ENCODE data around the gene RPL38.
A peak's percentile ranks its signal among the peaks of the same experiment; 100 is the strongest.

Gene RPL38

DNA sequence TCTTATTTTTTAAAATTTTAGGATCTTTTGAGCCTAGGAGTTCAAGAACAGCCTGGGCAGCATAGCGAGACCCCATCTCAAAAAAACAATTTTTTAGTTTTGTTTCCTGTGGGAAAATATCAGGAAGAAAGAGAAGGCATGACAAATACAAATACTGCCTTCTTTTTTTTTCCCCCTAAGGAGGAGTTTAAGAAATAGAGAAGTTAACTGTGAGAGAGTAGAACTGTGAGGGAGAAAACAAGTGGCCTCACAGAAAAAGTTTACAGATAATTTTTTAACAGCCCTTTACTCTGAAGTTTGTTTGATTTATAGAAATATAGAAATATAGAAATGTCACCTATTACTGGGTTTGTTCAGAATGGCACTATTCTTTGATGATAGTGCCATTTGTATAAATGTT, 31.0 kb downstream of the RPL38 start:
- no peak overlapping the region for H3K4me3 Mint-ChIP-seq
- DNase-seq (ENCODE audit: low spot score), result no peak
- H3K4me1 Mint-ChIP-seq (ENCODE audit: low read depth), result no peaks in the 10 kb centered on the region
- H3K36me3 Mint-ChIP-seq (ENCODE audit: low read depth), result peaks cover 5% of the 10 kb centered on the region
- H3K9me3 Mint-ChIP-seq, result no peaks in the 10 kb centered on the region
- no peaks in the 10 kb centered on the region for H3K27me3 Mint-ChIP-seq (ENCODE audit: low read depth)
- H3K27ac Mint-ChIP-seq, result no peak overlapping the region

DNA sequence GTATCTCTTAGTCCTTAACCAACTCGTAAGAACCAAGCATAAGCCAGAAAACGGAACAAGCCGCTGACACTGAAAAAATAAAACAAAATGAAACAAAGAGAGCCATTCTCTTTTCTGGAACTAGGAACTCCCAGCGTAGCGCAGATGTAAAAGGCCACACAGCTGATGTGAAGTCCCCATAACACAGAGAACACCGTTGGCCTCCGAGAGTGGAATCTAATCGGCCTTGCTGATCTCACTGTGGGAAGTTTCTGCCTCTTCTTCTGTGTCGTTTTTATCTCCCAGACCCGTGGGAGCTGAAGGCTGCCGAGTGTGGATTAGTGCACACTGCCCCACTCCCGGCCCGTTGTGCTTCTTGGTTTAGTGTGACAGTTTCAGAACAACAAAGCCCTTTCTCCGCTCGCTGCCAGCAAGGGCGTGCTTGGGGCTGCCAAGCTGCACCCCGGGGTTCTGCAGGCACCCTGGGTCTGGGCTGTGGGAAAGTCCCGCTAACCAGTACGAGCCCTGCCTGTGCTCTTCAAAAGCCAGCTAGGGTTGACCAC, 31.6 kb downstream of the RPL38 start:
- no peak overlapping the region for H3K4me3 Mint-ChIP-seq
- DNase-seq (ENCODE audit: low spot score), result no peak
- no peak overlapping the region for H3K27ac Mint-ChIP-seq
- no peaks in the 10 kb centered on the region for H3K4me1 Mint-ChIP-seq (ENCODE audit: low read depth)
- H3K9me3 Mint-ChIP-seq, result no peaks in the 10 kb centered on the region
- H3K27me3 Mint-ChIP-seq (ENCODE audit: low read depth), result no peaks in the 10 kb centered on the region
- H3K36me3 Mint-ChIP-seq (ENCODE audit: low read depth), result peaks cover 5% of the 10 kb centered on the region

DNA sequence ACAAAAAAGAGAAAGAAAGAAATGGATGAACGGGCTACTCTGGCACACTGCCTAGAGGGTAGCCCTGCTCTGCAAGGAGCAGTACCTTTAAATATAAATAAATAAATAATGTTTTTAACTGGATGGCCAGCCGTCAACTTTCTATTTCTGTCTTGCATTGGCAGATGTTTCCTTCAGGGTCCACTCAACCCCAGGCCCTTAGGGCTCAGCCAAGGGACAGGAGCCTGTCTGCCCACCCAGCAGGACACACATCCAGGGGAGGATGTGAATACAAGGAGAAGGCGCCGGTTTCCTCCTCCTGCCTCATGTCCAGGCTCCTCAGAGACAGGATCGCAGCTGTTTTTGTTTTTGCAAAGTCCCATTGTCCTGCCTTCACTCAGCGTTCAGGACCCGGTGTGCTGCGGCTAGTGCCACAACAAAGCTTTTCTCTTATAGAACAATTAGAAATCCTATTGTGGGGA, 32.5 kb downstream of the RPL38 start:
- Mint-ChIP-seq H3K9me3 (no peaks in the 10 kb centered on the region), H3K27ac (no peak overlapping the region), H3K4me3 (no peak overlapping the region), H3K4me1 (ENCODE audit: low read depth) (no peaks in the 10 kb centered on the region), H3K36me3 (ENCODE audit: low read depth) (peaks cover 4% of the 10 kb centered on the region), H3K27me3 (ENCODE audit: low read depth) (no peaks in the 10 kb centered on the region)
- DNase-seq (ENCODE audit: low spot score), result no peak

DNA sequence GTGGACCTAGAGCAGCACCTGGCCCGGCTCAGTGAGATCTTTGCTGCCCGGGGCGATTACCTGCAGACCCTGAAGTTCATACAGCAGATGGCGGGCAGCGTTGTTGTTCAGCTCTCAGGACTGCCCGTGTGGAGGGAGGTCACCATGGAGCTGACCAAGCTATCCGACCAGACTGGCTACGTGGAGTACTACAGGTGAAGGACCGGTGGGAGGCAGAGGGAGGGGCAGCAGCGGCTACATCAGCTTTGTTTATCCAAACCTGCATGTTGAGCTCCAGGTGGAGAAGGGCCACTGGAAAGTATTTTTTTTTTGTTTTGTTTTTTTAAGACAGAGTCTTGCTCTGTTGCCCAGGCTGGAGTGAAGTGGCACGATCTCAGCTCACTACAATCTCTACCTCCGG, 33.8 kb downstream of the RPL38 start:
- DNase-seq (ENCODE audit: low spot score), result no peak
- Mint-ChIP-seq H3K27me3 (ENCODE audit: low read depth) (no peaks in the 10 kb centered on the region), H3K9me3 (no peaks in the 10 kb centered on the region), H3K27ac (no peak overlapping the region), H3K4me1 (ENCODE audit: low read depth) (no peaks in the 10 kb centered on the region), H3K4me3 (no peak overlapping the region), H3K36me3 (ENCODE audit: low read depth) (peaks cover 4% of the 10 kb centered on the region)

DNA sequence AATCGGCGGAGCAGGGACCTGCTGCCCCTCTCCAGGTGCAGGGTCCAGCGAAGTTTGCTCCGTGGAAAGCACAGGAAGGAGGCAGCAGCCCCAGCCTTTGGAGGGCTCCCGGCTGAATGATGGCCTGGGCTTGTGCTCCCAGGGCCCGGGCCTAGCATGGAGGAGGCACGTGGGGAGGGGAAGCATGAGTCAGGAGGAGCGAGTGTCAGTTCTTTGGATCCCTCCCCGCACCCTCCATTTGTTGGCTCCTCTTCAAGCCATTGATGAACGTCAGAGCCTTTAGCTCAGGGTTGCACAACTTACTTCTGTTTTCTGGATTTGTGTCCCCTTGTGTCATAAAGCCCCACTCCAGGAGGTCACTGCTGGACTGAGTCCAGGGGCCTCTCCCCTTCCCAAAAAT, 35.7 kb downstream of the RPL38 start:
- H3K9me3 Mint-ChIP-seq, result no peaks in the 10 kb centered on the region
- no peak overlapping the region for H3K4me3 Mint-ChIP-seq
- DNase-seq (ENCODE audit: low spot score), result no peak
- H3K4me1 Mint-ChIP-seq (ENCODE audit: low read depth), result no peaks in the 10 kb centered on the region
- H3K27me3 Mint-ChIP-seq (ENCODE audit: low read depth), result no peaks in the 10 kb centered on the region
- no peak overlapping the region for H3K27ac Mint-ChIP-seq
- no peaks in the 10 kb centered on the region for H3K36me3 Mint-ChIP-seq (ENCODE audit: low read depth)

DNA sequence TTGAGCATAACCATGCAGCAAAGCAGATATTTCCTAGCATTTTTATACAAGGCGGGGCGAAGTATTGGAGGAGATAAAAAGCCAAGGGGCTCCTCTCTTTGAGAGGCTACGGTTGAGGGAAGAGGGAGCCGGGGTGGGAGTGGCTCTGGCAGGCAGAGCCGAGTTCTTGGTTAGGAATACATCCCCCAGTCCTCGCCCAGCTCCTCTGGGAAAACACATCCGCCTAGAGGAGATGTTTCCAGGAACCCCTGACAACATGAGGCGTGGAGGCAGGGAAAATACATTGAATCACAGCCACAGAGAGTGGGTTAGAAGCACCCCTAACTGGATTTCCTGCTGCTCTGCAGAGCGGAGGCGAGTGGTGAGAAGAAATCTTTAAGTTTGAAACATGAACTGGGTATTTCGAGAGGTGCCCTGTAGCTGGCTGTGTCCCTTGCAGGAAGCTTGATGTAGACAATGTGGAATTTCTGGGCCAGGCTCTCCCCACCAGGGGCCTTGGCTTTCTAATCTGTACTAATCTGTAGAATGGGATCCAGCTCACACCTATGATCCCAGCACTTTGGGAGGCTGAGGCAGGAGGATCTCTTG, 37.2 kb downstream of the RPL38 start:
- H3K36me3 Mint-ChIP-seq (ENCODE audit: low read depth), result peaks cover 2% of the 10 kb centered on the region
- H3K27ac Mint-ChIP-seq, result no peak overlapping the region
- no peak overlapping the region for H3K4me3 Mint-ChIP-seq
- no peak for DNase-seq (ENCODE audit: low spot score)
- no peaks in the 10 kb centered on the region for H3K4me1 Mint-ChIP-seq (ENCODE audit: low read depth)
- H3K27me3 Mint-ChIP-seq (ENCODE audit: low read depth), result no peaks in the 10 kb centered on the region
- H3K9me3 Mint-ChIP-seq, result no peaks in the 10 kb centered on the region

DNA sequence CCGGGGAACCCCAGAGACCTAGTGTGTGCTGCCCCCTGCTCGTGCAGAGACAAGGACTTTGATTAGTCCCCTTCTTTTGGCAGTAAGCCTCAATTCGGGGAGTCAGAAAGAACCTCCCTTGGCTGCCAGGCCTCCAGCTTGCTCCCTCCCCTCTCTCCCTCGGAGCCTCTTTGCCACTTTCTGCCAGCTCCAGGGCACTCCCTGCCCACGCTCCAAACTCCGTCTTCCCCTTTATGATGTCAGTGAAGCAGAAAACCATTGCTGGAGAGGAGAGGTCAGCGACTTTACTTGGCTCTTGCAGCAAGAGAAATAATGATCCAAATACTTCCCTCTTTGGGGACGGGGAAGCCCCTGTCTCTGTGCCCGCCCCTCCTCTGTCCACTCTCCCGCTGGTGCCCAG, 38.0 kb downstream of the RPL38 start:
- peaks cover 2% of the 10 kb centered on the region for H3K36me3 Mint-ChIP-seq (ENCODE audit: low read depth)
- no peaks in the 10 kb centered on the region for H3K27me3 Mint-ChIP-seq (ENCODE audit: low read depth)
- H3K4me3 Mint-ChIP-seq, result no peak overlapping the region
- H3K4me1 Mint-ChIP-seq (ENCODE audit: low read depth), result no peaks in the 10 kb centered on the region
- no peaks in the 10 kb centered on the region for H3K9me3 Mint-ChIP-seq
- DNase-seq (ENCODE audit: low spot score), result no peak
- no peak overlapping the region for H3K27ac Mint-ChIP-seq

DNA sequence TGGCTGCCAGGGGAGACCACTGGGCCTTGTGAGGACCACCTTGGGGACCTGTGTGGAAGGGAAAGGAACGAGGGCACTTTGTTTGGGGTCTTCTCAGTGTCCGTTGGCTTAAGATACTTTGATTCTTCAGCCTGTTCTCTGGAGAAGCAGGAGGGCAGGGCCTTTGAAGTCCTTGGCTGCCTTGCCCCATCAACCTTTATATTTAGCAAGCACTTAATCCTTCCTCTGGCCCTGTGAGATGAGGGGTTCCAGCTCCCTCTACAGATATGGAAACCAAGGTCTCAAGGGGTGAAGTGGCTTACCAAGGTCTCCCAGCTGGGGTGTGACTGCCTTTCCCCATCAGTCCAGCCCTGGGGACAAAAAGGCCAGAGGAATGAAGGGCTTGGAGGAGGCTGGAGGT, 38.4 kb downstream of the RPL38 start:
- Mint-ChIP-seq H3K4me3 (no peak overlapping the region), H3K27me3 (ENCODE audit: low read depth) (no peaks in the 10 kb centered on the region), H3K36me3 (ENCODE audit: low read depth) (peaks cover 6% of the 10 kb centered on the region), H3K4me1 (ENCODE audit: low read depth) (no peaks in the 10 kb centered on the region), H3K27ac (no peak overlapping the region), H3K9me3 (no peaks in the 10 kb centered on the region)
- DNase-seq (ENCODE audit: low spot score), result no peak

DNA sequence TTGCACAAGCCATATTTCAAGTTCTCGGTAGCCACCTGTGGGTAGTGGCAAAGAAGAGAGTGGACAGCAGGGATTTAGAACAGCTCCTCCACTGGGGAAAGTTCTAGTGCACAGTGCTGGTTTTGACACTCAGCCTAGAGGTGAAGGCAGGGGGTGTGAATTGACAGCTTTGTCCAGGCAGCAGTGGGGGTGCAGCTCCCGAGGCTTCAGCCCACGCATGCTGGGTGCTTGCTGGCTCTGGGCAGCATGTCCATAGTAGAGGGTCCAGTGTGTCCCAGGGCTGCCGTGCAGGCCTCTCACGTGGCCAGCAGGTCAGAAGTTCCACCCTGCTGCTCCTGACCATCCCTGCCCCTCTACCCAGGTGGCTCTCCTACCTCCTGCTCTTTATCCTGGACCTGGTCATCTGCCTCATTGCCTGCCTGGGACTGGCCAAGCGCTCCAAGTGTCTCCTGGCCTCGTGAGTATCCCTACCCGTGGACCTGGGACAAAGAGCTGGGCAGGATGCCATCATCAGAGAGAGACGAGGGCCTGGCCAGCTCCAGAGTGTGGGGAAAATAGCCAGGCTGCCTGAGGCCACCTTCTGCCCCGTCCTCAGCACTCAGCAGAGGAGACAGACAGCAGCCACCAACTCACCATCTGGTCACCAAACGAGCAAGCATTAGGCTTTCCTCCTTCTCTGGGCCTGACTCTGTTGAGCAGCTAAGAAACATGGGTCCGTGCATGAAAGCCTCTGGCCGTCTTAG, 39.7 kb downstream of the RPL38 start:
- no peak for DNase-seq (ENCODE audit: low spot score)
- H3K36me3 Mint-ChIP-seq (ENCODE audit: low read depth), result peaks cover 6% of the 10 kb centered on the region
- no peaks in the 10 kb centered on the region for H3K27me3 Mint-ChIP-seq (ENCODE audit: low read depth)
- no peak overlapping the region for H3K27ac Mint-ChIP-seq
- H3K9me3 Mint-ChIP-seq, result no peaks in the 10 kb centered on the region
- no peaks in the 10 kb centered on the region for H3K4me1 Mint-ChIP-seq (ENCODE audit: low read depth)
- H3K4me3 Mint-ChIP-seq, result no peak overlapping the region

DNA sequence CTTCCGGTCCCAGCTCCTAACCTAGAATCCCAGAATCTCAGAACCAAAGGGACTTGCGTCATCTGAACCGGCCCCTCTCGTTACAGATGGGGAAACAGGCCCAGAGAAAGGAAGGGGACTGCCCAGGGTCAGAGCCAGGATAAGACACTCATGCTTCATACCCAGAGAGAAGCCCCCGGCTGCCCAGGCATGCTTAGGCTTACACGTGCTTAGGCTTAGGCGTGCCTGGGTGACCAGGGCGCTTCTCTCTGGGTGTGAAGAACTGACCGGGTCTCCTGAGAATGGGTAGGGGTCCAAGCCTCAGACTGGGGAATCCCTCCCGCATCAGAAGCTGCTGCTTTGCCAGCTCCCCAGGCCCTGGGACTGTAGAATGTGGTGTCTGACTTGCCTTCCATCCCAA, 40.6 kb downstream of the RPL38 start:
- no peaks in the 10 kb centered on the region for H3K9me3 Mint-ChIP-seq
- no peak overlapping the region for H3K27ac Mint-ChIP-seq
- peaks cover 6% of the 10 kb centered on the region for H3K36me3 Mint-ChIP-seq (ENCODE audit: low read depth)
- no peak for DNase-seq (ENCODE audit: low spot score)
- no peaks in the 10 kb centered on the region for H3K4me1 Mint-ChIP-seq (ENCODE audit: low read depth)
- no peak overlapping the region for H3K4me3 Mint-ChIP-seq
- H3K27me3 Mint-ChIP-seq (ENCODE audit: low read depth), result no peaks in the 10 kb centered on the region

DNA sequence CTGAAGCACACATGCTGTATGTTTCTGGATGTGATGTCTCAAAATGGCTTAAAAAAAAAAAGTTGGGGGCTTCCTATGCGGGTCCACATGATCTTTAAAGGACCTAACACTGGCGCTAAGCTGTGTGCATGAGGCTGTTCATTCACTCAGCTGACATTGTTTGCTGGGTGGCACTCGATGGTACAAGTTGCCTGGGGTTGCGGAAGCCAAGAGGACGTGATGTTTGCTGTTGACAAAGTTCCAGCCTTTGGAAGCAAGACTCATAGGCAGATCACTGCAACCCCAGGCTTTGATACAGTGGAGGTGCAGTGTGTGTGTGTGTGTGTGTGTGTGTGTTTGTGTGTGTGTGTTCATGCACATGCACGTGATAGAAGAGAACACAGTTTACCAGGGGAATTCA, 41.1 kb downstream of the RPL38 start:
- no peaks in the 10 kb centered on the region for H3K4me1 Mint-ChIP-seq (ENCODE audit: low read depth)
- H3K9me3 Mint-ChIP-seq, result no peaks in the 10 kb centered on the region
- no peak overlapping the region for H3K4me3 Mint-ChIP-seq
- peaks cover 6% of the 10 kb centered on the region for H3K36me3 Mint-ChIP-seq (ENCODE audit: low read depth)
- DNase-seq (ENCODE audit: low spot score), result no peak
- H3K27ac Mint-ChIP-seq, result no peak overlapping the region
- H3K27me3 Mint-ChIP-seq (ENCODE audit: low read depth), result no peaks in the 10 kb centered on the region

DNA sequence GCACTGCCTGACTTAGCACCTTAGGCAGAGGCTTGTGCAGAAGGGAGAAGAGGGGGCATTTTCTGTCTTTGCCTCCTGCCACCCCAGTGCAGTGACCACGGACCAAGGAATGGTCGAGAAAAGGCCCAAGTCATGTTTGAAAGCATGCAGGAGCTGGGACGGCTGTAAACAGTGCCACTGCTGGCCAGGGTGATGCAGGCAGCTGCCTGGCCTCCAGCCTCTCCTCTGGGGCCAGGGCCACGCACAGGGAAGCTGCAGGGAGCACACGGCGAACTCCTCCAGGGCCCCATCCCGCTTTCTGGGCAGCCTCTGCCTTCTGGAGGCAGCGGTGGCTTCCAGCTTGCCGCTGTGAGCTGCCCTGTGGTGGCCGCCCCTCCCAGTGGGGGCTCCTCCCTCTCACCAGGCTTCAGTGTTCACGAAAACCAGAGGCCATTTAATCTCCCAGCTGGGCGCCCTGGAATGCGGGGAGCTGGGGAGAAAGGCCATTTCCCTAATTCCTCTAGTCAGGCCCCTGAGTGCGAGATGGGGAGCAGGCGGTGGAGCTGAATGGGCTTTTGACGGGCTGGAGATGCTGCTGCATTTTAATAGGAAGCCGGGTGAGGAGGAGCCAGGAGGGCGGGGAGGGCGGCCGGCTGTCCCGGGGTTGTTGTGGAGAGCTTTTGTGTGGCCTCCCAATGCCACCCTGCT, 41.8 kb downstream of the RPL38 start:
- Mint-ChIP-seq H3K36me3 (ENCODE audit: low read depth) (peaks cover 6% of the 10 kb centered on the region), H3K27me3 (ENCODE audit: low read depth) (no peaks in the 10 kb centered on the region), H3K9me3 (no peaks in the 10 kb centered on the region), H3K27ac (no peak overlapping the region), H3K4me3 (no peak overlapping the region), H3K4me1 (ENCODE audit: low read depth) (no peaks in the 10 kb centered on the region)
- no peak for DNase-seq (ENCODE audit: low spot score)

DNA sequence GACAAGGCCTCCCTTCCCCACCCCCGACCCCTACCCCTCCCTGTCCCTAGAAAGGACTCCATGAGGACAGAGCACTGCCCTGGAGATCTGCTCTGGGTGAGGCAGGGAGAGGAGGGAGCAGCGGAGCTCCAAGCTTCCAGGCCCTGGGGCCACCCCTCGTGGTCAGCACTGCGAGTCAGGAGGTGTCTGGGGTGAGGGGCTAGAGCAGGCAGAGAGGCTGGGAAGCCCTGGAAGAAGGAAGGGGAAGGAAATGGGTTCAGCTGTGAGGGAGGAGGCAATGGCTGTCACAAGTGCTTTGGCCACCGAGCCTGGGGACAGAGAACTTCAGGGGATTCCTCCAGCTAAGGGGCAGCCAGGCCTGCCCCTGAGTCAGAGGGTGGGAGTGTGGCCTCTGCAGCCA, 42.4 kb downstream of the RPL38 start:
- Mint-ChIP-seq H3K36me3 (ENCODE audit: low read depth) (peaks cover 6% of the 10 kb centered on the region), H3K4me1 (ENCODE audit: low read depth) (no peaks in the 10 kb centered on the region), H3K4me3 (no peak overlapping the region), H3K27me3 (ENCODE audit: low read depth) (no peaks in the 10 kb centered on the region), H3K9me3 (no peaks in the 10 kb centered on the region), H3K27ac (peak overlapping the region; percentile 75)
- no peak for DNase-seq (ENCODE audit: low spot score)

DNA sequence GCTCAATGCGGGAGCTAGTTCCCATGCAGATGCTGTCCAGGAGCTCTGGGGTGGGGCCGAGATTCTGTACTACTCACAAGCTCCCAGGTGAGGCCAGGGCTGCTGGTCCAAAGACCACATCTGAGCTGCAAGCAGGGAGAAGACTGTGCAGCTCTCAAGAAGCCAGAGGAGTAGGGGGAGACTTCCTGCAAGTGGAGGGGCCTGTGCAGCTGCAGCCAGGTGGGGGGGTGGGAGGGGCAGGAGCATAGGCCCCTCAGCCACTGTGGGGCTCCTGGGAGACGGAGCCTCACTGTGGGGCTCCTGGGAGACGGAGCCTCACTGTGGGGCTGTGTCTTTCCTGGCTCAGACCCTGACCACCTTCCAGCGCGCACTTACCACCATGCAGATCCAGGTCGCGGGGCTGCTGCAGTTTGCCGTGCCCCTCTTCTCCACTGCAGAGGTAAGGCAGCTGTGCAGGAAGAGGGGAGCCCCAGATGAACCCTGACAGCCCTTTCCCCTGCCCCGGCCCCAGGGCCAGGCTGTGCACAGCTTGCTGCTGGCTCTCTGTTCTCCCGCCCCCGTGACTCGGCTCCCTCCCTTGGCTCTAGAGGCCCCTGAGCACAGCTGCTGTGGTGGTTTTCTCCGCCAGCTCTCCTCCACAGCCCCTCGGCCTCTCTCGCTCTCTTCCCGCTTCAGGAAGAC, 46.3 kb downstream of the RPL38 start:
- Mint-ChIP-seq H3K36me3 (ENCODE audit: low read depth) (peaks cover 11% of the 10 kb centered on the region), H3K27ac (no peak overlapping the region)

More for the DNA sequence above, 46.3 kb downstream of the RPL38 start:
- DNase-seq (ENCODE audit: low spot score), result no peak
- no peaks in the 10 kb centered on the region for H3K4me1 Mint-ChIP-seq (ENCODE audit: low read depth)
- H3K27me3 Mint-ChIP-seq (ENCODE audit: low read depth), result no peaks in the 10 kb centered on the region
- H3K9me3 Mint-ChIP-seq, result no peaks in the 10 kb centered on the region
- H3K4me3 Mint-ChIP-seq, result no peak overlapping the region
